D721Med (cell line): ENCODE measurements around the gene CD36.

Experiments
- DNase-seq: peaks from one replicate; pipeline ENCODE4 v3.0.0; 2011; ENCODE audit warnings: low spot score; ENCODE audit not compliant: insufficient read length
- FAIRE-seq: peaks from 2 replicates; lab custom pipeline; 2011; peaks lifted over from hg19 to GRCh38; lab: Jason Lieb, UNC
- TF ChIP-seq, protein P1 (sequence below): IDR thresholded peaks from 2 replicates; pipeline ENCODE4 v1.5.1; 2012; ENCODE audit warnings: mild to moderate bottlenecking, control low read depth; ENCODE audit not compliant: insufficient read depth; ENCODE audit errors: missing control alignments

Gene CD36

DNA sequence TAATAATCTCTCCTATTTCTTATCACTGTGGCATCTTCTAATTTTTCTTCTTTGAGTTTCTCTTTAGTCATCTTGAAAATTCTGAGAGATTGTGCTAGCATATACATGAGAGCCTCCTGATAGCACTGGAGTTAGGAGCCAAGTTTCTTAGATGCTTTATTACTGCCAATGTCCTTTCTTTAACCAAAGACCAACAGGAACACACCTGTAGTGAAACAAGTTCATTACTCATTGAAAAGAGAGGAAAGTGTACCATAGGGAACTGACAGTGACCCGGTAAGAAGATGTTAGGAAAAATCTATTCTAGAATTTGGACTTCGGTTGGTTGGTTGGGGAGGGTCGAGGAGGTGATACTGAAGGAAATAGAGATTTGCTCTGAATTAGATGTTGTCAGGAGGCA, 27.1 kb upstream of the CD36 start:
- TF ChIP-seq, protein P1, sequence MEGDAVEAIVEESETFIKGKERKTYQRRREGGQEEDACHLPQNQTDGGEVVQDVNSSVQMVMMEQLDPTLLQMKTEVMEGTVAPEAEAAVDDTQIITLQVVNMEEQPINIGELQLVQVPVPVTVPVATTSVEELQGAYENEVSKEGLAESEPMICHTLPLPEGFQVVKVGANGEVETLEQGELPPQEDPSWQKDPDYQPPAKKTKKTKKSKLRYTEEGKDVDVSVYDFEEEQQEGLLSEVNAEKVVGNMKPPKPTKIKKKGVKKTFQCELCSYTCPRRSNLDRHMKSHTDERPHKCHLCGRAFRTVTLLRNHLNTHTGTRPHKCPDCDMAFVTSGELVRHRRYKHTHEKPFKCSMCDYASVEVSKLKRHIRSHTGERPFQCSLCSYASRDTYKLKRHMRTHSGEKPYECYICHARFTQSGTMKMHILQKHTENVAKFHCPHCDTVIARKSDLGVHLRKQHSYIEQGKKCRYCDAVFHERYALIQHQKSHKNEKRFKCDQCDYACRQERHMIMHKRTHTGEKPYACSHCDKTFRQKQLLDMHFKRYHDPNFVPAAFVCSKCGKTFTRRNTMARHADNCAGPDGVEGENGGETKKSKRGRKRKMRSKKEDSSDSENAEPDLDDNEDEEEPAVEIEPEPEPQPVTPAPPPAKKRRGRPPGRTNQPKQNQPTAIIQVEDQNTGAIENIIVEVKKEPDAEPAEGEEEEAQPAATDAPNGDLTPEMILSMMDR = no peak
- FAIRE-seq = no peak
- DNase-seq = no peak

DNA sequence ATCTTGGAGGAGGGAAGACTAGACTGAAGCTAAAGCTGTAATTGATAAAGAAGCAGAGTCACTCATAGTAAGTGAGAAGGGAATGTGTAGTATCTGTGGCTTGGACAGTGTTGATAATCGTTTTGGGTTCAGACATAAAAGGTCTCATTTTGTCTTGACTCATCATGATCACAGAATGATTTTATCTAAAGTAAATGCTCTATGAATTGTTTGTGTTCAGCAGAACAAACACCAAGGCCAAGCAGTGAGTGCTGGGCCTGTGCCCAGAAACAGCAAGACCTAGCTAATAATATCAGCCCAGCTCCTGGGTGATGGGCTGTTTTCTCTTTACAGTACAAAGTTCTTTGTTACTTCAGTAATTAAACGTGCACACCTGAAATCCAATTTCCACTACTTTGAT, 26.7 kb upstream of the CD36 start:
- DNase-seq (no peak), FAIRE-seq (no peak)
- TF ChIP-seq, protein P1 = no peak

DNA sequence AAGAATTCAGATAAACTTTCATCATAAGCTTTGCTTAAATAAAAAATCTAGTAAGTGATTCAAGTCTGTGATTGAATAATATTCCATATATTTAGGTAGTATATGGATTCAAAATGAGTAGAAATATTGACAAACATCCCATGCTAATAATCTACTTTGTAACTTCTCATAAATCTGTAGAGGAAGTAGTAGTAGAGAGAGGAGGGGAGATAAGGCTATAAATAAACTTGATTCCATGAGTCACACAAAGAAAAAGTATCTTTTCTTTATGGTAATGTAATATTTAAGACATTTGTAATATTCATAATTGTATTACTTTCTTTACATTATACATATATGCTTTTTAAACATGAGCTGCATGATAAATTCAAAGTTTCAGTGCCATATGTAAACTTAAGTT, 25.6 kb upstream of the CD36 start:
- DNase-seq (no peak), FAIRE-seq (no peak)
- TF ChIP-seq, protein P1 = no peak

DNA sequence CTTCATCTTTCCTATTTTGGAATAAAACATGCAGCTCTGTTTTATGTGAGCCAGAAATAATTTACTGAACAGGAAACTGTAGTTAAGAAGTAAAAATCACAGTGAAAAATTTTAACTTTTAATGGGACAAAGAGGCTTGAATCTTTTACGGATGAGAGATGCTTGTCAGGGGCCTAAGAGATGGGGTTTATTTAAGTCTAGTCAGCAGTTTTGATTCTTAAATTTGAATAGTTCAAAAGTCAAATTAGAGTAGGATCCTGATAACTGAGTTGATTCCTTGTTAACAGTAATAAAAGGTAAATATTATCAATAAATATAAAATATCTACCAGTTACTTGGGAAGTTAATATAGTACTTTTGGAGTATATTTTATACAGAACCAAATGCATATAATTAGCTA, 24.9 kb upstream of the CD36 start:
- DNase-seq (no peak), FAIRE-seq (no peak)
- TF ChIP-seq, protein P1 = no peak

DNA sequence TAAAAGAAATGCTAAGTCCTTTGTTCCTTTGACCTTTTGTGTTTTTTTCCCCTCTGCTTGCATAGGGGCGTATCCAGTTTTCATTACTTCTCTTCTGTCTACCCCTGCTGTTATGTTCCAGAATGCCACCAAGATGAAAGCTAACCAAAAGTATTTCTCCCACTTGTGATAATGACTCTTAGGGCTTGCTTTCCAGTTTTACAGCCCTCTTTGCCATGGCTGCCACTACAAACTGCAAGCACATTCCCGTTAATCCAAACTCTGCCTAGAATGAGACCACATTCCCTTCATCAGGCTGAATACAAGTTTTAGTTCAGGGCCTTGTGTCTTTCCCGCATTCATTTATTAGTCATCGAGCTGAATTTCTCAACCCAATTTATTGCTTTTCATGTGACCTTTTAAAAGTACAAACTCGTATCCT, 23.6 kb upstream of the CD36 start:
- TF ChIP-seq, protein P1 = no peak
- FAIRE-seq = no peak
- no peak for DNase-seq

DNA sequence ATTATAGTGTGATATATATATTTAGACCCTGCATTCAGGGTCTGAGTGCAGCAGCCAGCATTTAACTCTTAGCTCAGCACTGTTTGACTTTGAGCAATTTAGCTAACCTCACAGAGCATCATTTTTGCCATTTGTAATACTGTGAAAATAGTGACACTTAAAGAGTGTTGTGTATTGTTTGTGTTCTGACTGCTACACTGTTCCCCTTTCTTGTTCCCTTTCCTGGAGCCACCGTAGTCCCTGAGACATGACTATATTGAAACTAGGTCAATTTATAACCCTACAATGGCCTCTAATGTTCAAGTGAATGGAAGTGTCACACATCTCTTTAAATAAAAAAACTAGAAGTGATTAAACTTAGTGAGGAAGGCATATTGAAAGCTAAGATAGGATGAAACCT, 20.3 kb upstream of the CD36 start:
- no peak for DNase-seq
- TF ChIP-seq, protein P1 = no peak
- no peak for FAIRE-seq

DNA sequence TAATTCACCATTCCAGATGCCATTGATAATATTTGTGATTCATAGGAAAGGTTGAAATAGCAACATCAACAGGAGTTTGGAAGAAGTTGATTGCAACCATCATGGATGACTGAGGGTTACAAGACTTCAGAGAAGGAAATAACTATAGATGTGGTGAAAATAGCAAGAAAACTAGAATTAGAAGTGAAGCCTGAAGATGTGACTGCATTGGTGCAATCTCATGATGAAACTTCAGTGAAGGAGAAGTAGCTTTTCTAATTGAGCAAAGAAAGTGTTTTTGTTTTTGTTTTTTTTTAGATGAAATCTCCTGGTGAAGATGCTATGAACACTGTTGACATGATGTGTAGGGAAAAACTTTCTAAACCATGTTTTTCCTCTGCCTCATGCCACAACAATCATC, 18.7 kb upstream of the CD36 start:
- no peak for FAIRE-seq
- DNase-seq = no peak
- TF ChIP-seq, protein P1 = no peak
